ENCODE results near the gene ZNF276. TPM values are rescaled to one million over a fixed set of nuclear protein-coding genes. Genes with fewer than 3 reads are reported as not detected.
"Not testable (repeated sequence)": the region's sequence is repeated elsewhere in the genome, so short reads cannot be mapped to it uniquely, and the experiment has no call there.

ZNF276 gene
- total and polyA plus RNA-seq, 2 of the 8 experiments (the other 6 are each of a cell fraction or from before 2014, with no cell fraction given): 6.4 to 9.3 TPM

- H3K36me3 ChIP-seq (ENCODE audit: control insufficient read depth in 2 of 4, insufficient read depth in 4 of 4, low read length in 3 of 4): peaks cover 18 to 74% (median 47%) of the 10 kb centered on the region in 4 experiments
- CTCF ChIA-PET (ENCODE audit: partially characterized antibody); H3K56ac ChIP-seq (replicated peaks; ENCODE audit: insufficient read length, low read depth, low read length): not testable (repeated sequence)
Observed at GRCh38 chr16:89783952-89784351, 62.6 kb downstream of the ZNF276 start.

More at GRCh38 chr16:89783952-89784351, 62.6 kb downstream of the ZNF276 start:
- H4K5ac ChIP-seq (ENCODE audit: insufficient read length, low read depth, low read length); H3K4me2 ChIP-seq (ENCODE audit: insufficient read depth in 1 of 2, low read depth in 2 of 2, low read length in 2 of 2); H4K8ac ChIP-seq (ENCODE audit: extremely low read depth, insufficient read depth, low read length); H2BK12ac ChIP-seq (ENCODE audit: low read depth, low read length); H3K23ac ChIP-seq (ENCODE audit: insufficient read length); H3K14ac ChIP-seq (ENCODE audit: insufficient read length); H3K79me1 ChIP-seq (ENCODE audit: low read depth, low read length); H3K27ac ChIP-seq (ENCODE audit: low read depth, low read length); H3K4me3 ChIP-seq (ENCODE audit: extremely low read depth in 1 of 4, insufficient read depth in 2 of 4, low read depth in 3 of 4, low read length in 4 of 4); H2BK20ac ChIP-seq (ENCODE audit: low read length); H4K91ac ChIP-seq (replicated peaks; ENCODE audit: insufficient read length, low read length); H3K79me2 ChIP-seq (ENCODE audit: control insufficient read depth in 1 of 2, insufficient read depth in 2 of 2, low read length in 2 of 2); H3K9ac ChIP-seq (replicated peaks in 1 of 4; ENCODE audit: extremely low read depth in 1 of 4, low read depth in 3 of 4, low read length in 3 of 4); H3K23me2 ChIP-seq (ENCODE audit: low read depth, low read length); H3K18ac ChIP-seq (ENCODE audit: extremely low read depth, low read length); H2BK5ac ChIP-seq (ENCODE audit: low read depth, low read length); H3K4ac ChIP-seq (replicated peaks; ENCODE audit: insufficient read length, low read depth, low read length); H3K9me3 ChIP-seq (ENCODE audit: insufficient read depth in 2 of 2, low read depth in 1 of 2, low read length in 1 of 2); FAIRE-seq; H4K20me1 ChIP-seq (replicated peaks in 1 of 2; ENCODE audit: control insufficient read depth in 1 of 2, insufficient read depth in 2 of 2, low read length in 2 of 2); H3K4me1 ChIP-seq (replicated peaks in 1 of 4; ENCODE audit: control insufficient read depth in 3 of 4, insufficient read depth in 4 of 4, low read length in 3 of 4); H2AK5ac ChIP-seq (ENCODE audit: low read depth, low read length); H2BK15ac ChIP-seq (ENCODE audit: low read length); DNase-seq (ENCODE audit: low read depth in 1 of 2, low spot score in 2 of 2); H3K27me3 ChIP-seq (replicated peaks in 1 of 4; ENCODE audit: control insufficient read depth in 3 of 4, extremely low read depth in 1 of 4, insufficient read depth in 3 of 4, low read length in 3 of 4); H2BK120ac ChIP-seq (replicated peaks; ENCODE audit: low read depth, low read length); H2AFZ ChIP-seq (ENCODE audit: low read length): not testable (repeated sequence)
- 94% methylated on average over 6 of the region's 6 CpGs; no CpG with 5 or more reads in 1 of the 2 experiments for WGBS, 2 experiments (ENCODE audit: extremely low coverage in 1 of 2, insufficient coverage in 1 of 2, insufficient read length in 1 of 2, insufficient replicate concordance in 2 of 2, low coverage in 1 of 2, low lambda C conversion rate in 2 of 2, missing lambda C conversion rate in 1 of 2)
- POLR2A ChIA-PET (ENCODE audit: partially characterized antibody): interaction anchor here (0.8 to 1.6 kb wide), 2 partner anchors 9 to 32 kb away, joined by 3 to 5 read pairs; partner anchors contain the start of gene FANCA

All from H1 (cell line).